Embryonic facial prominence (tissue), 1 donor: ENCODE measurements around the gene BRK1.
"Not testable (repeated sequence)": the region's sequence is repeated elsewhere in the genome, so short reads cannot be mapped to it uniquely, and the experiment has no call there.

Source experiments
- DNase-seq: peaks from one replicate; pipeline ENCODE4 v3.0.0-alpha.2; 2016; ENCODE audit errors: extremely low spot score

BRK1 gene

GRCh38 chr3:10142707-10143560 lies 27.5 kb downstream of the BRK1 start:
- DNase-seq = no peak

- DNase-seq = no peak
Observed at GRCh38 chr3:10145685-10146084, 30.2 kb downstream of the BRK1 start.

- no peak for DNase-seq
Observed at GRCh38 chr3:10149226-10149625, 33.8 kb downstream of the BRK1 start.

- no peak for DNase-seq
Observed at GRCh38 chr3:10150987-10151386, 35.5 kb downstream of the BRK1 start.

- no peak for DNase-seq
Observed at GRCh38 chr3:10154335-10155122, 39.1 kb downstream of the BRK1 start.

GRCh38 chr3:10155123-10155472 lies 39.6 kb downstream of the BRK1 start:
- DNase-seq = no peak

- DNase-seq = no peak
Observed at GRCh38 chr3:10155658-10156057, 40.2 kb downstream of the BRK1 start.

GRCh38 chr3:10157031-10157430 lies 41.6 kb downstream of the BRK1 start:
- no peak for DNase-seq

GRCh38 chr3:10158555-10158954 lies 43.1 kb downstream of the BRK1 start:
- not testable (repeated sequence) for DNase-seq

- DNase-seq = no peak
Observed at GRCh38 chr3:10160346-10160745, 44.9 kb downstream of the BRK1 start.

- no peak for DNase-seq
Observed at GRCh38 chr3:10160925-10161324, 45.5 kb downstream of the BRK1 start.

GRCh38 chr3:10162185-10162584 lies 46.7 kb downstream of the BRK1 start:
- no peak for DNase-seq

GRCh38 chr3:10164201-10164545 lies 48.7 kb downstream of the BRK1 start:
- not testable (repeated sequence) for DNase-seq

GRCh38 chr3:10164546-10165393 lies 49.3 kb downstream of the BRK1 start, which contains the start of gene IRAK2:
IRAK2 (plus strand) TSS chr3:10164919; CDS start chr3:10164955, 36 bp downstream.
- DNase-seq = no peak

GRCh38 chr3:10166213-10166604 lies 50.7 kb downstream of the BRK1 start:
- DNase-seq = no peak

GRCh38 chr3:10169000-10169496 lies 53.6 kb downstream of the BRK1 start:
- DNase-seq = no peak

- no peak for DNase-seq
Observed at GRCh38 chr3:10170915-10171478, 55.5 kb downstream of the BRK1 start.

- DNase-seq = no peak
Observed at GRCh38 chr3:10173095-10173925, 57.8 kb downstream of the BRK1 start.

- no peak for DNase-seq
Observed at GRCh38 chr3:10173926-10174435, 58.5 kb downstream of the BRK1 start.

GRCh38 chr3:10175334-10175733 lies 59.9 kb downstream of the BRK1 start:
- DNase-seq = not testable (repeated sequence)
